Tongue (tissue), 2 donors: ENCODE measurements around the gene NDUFB2. TPM values are rescaled to one million over a fixed set of nuclear protein-coding genes. Genes with fewer than 3 reads are reported as not detected.
"Not testable (repeated sequence)": the region's sequence is repeated elsewhere in the genome, so short reads cannot be mapped to it uniquely, and the experiment has no call there.

Source experiments
- DNase-seq: peaks from one replicate; pipeline ENCODE4 v3.0.0-alpha.2; 2015
- total RNA-seq: library from RNA; depleted of rRNA; stranded (reverse); fragments of >200 nt; gene quantifications from one replicate; pipeline ENCODE4 v1.2.3, GENCODE V29; 2014

Gene NDUFB2
- total RNA-seq, 1 donor from 2014 or later, result 368 TPM

DNA sequence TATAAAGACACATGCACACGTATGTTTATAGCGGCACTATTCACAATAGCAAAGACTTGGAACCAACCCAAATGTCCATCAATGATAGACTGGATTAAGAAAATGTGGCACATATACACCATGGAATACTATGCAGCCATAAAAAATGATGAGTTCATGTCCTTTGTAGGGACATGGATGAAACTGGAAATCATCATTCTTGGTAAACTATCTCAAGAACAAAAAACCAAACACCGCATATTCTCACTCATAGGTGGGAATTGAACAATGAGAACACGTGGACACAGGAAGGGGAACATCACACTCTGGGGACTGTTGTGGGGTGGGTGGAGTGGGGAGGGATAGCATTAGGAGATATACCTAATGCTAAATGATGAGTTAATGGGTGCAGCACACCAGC, 46.7 kb downstream of the NDUFB2 start:
- not testable (repeated sequence) for DNase-seq

DNA sequence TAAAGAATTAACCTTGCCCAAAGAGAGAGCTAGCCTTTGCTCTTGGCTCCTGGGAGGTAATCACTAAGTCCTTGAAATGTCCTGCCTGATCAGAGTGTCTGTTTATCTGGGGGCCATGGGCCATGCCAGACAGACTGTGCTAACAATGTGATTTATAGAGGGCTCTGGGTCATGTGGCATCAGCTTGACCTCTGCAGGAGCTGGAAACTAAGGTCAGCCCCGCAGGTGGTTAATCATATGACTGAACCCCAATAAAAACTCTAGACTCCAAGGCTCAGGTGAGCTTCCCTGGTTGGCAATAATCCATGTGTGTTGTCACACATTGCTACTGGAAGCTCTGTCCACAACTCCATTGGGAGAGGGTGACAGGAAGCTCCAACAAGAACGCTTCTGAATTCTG, 47.5 kb downstream of the NDUFB2 start:
- DNase-seq, result no peak

DNA sequence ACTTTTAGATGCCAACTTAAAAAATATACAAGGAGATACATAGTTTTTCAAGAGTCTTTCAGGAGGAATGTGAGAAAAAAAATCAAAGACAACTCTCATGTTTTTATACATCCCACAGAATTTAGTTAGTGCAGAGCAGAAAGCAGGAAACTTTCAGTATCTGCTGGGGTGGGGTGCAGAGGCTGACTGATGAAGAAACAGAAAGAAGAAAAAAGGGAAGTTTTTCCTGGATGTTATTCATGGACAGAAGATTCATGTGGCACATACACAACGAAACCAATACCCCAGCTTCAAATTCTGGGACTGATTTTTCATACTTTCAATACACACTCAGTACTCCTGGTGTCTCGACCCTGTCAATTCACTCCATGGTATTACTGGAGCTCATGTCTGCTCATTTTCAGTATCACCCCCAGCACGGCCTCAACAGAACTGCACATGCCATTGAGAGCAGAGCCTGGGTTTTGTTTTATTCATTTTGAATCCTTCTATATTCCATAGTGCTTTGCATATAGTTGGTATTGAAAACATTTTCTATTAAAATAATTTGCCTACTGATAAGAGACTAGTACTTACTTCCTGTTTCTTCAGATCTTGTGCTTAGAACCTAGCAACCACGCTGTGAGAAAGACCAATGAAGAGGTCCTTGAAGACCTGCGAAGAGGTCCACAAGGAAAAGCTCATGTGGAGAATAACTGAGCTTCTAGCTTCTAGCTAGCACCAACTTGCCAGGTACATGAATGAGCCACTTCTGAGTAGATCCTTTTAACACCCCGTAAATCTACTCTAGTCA, 49.0 kb downstream of the NDUFB2 start:
- DNase-seq, result no peak

DNA sequence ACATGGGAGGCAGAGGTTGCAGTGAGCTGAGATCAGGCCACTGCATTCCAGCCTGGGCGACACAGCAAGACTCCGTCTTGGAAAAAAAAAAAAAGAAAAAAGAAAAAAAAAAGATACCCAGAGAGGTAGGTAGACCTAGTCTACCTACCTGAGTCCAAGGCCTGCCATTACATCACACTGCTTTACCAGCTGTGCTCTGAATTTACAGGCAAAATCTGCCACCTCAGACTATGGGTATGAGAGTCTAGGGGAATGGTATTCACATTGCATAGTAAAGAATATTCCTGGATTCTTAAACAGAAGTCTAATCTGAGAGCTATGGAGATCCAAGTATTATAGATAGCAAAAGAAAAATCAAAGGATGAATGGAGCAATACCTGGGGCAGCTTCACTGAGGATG, 50.2 kb downstream of the NDUFB2 start:
- DNase-seq, result no peak

DNA sequence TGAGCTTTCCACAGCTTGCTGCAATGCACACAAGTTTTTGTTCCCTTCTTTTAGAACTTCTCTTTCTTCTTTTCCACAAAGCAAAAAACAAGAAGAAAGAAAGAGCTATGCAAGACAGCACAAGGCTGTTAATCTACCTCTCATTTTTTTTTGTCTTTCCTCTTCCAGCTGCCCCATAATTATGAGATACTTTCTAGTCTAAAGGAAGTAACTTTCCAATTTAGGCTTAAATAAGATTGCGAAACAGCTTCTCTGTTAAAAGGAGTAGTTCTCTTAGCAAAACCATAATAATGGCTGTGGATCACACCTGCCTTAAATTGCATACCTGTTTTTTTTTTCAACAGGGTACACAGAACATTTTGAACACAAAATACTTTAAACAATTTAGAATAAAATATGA, 56.0 kb downstream of the NDUFB2 start:
- DNase-seq, result no peak

DNA sequence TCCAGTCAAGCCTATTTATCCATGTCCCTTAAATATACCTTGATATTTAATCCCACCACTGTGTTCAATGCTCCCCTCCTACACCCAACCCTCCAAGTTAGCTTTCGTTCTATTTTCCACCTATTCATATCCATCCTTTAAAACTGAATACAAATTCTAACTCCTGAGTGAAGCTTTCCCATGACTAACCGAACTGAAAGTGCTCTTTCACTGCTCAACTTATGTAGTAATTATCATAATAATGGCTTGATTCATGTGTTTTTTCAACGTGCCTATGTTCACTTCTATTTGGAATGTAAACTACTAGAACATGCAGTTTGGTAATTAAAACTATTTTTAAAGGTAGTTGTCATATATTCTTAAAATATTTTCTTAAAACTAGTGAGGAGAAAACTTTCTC, 58.0 kb downstream of the NDUFB2 start:
- no peak for DNase-seq

Other genes starting within 250 kb of the NDUFB2 start
- 68.9 TPM for gene MKRN1, start 217.2 kb upstream of the NDUFB2 start, total RNA-seq
- 29.6 TPM for gene DENND2A, start 55.9 kb upstream of the NDUFB2 start, total RNA-seq
- gene ADCK2, start 23.8 kb upstream of the NDUFB2 start, total RNA-seq, result 23.1 TPM
- 42.6 TPM for gene BRAF, start 228.2 kb downstream of the NDUFB2 start, total RNA-seq